Uterus (tissue), 2 donors: ENCODE data around the gene LITAF.
"Not testable (repeated sequence)": the region's sequence is repeated elsewhere in the genome, so short reads cannot be mapped to it uniquely, and the experiment has no call there.

Experiments
- CTCF ChIP-seq, 4 experiments: fragments of 200-600 bp in 2 of 4; fragments of 450-650 bp in 2 of 4; sonication (generic) in 2 of 4; IDR thresholded peaks; one replicate each; pipeline ENCODE4 v1.5.1; 2016 to 2019; ENCODE audit warnings: antibody characterized with exemption in 4 of 4, mild to moderate bottlenecking in 2 of 4, moderate library complexity in 1 of 4
- POLR2A ChIP-seq, 2 donors: fragments of 450-650 bp; IDR thresholded peaks; one replicate each; pipeline ENCODE4 v1.6.1; 2016; ENCODE audit warnings: antibody characterized with exemption in 2 of 2, mild to moderate bottlenecking in 1 of 2, moderate library complexity in 1 of 2

GRCh38 chr16:11504261-11504660 is 82.5 kb downstream of the LITAF start:
- TF ChIP-seq POLR2A, CTCF (IDR thresholded peaks at IDR 0.05): not testable (repeated sequence)
